HAP-1 (cell line): ENCODE results near the gene EPHB3.

Experiments
- DNase-seq, 2 experiments: peaks; one replicate each; pipeline ENCODE4 v3.0.0-alpha.2; 2016 to 2020; ENCODE audit warnings: low spot score in 2 of 2
- H3K27me3 ChIP-seq: fragments of 250-450 bp; sonication (Bioruptor Pico); 2 replicates; pipeline ENCODE4 v1.5.1; 2020; ENCODE audit warnings: low read depth, mild to moderate bottlenecking, moderate library complexity
- H3K36me3 ChIP-seq: fragments of 250-450 bp; sonication (Bioruptor Pico); replicated peaks from 2 replicates; pipeline ENCODE4 v1.5.1; 2020; ENCODE audit warnings: mild to moderate bottlenecking
- H3K4me1 ChIP-seq: fragments of 250-450 bp; sonication (Bioruptor Pico); 2 replicates; pipeline ENCODE4 v1.5.1; 2020; ENCODE audit warnings: mild to moderate bottlenecking
- H3K4me3 ChIP-seq: fragments of 250-450 bp; sonication (Bioruptor Pico); 2 replicates; pipeline ENCODE4 v1.5.1; 2020; ENCODE audit warnings: mild to moderate bottlenecking, moderate library complexity
- H3K9me3 ChIP-seq: fragments of 250-450 bp; sonication (Bioruptor Pico); 2 replicates; pipeline ENCODE4 v1.5.1; 2020; ENCODE audit warnings: mild to moderate bottlenecking, moderate library complexity
- in situ Hi-C: fragments of 300-500 bp; cut with MboI; formaldehyde crosslinking; loops from 3 replicates; pipeline ENCODE4 v1.14.3; 2020; ENCODE audit warnings: low sequenced_read_pairs, inconsistent platforms, mixed read lengths

Gene EPHB3

DNA sequence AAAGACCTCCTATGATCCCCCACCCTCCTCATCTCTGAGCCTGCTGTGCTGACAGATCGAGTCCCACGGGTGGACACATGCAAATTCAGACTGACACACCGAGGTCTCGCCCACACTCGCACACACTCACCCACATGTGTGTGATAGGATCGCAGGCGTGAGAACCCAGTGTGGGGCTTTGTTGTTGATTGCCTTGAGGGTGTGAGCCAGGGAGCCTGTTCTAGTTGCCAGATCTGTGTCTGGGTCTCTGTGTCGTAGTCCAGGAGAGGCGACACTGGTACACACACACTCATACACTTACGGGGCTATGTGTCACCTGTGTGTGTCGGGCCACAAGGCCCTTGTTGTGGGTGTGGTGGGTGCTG, 2.0 kb downstream of the EPHB3 start:
- H3K4me1 ChIP-seq = peaks cover 38% of the 10 kb centered on the region
- no peaks in the 10 kb centered on the region for H3K36me3 ChIP-seq
- H3K4me3 ChIP-seq = peak overlapping the region; percentile 85
- no peaks in the 10 kb centered on the region for H3K9me3 ChIP-seq
- in situ Hi-C loops = no loop called here
- H3K27me3 ChIP-seq = no peaks in the 10 kb centered on the region
- peak in 1 of 2 experiments; percentile 50 for DNase-seq

DNA sequence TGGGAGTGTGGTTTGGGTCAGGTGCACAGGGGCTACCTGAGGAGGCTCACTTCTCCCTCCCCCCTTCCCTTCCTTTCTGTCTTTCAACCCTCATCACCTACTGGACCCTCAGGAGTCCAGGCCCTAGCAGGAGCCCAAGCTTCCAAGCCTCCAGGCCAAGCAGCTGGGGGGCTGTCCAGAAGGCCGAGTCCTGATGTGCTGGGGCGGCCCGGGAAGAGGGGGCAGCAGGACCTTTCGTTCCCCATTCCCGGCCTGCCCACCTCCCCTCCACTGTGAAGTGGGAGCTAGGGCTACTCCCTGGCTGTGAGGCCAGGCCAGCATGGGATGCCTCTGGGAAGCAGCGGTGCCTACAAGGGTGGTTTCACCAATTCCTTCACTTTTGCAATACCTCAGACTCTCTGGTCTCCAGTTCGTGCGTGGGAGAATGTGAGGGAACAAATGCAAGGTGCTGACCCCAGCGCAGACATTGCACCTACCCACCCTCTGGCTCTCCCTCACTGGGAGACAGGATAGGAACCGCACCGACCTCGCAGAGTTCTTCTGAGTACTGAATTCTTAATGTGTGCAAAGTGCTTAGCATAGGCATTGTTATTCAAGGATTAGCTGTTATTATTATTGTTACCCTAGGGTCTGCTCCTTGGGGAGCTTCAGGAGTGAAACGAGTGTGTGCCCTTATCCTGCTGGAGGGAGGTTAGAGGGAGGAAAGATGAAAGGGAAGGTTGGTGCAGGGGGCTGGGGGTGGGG, 2.5 kb downstream of the EPHB3 start:
- no peaks in the 10 kb centered on the region for H3K9me3 ChIP-seq
- peaks cover 40% of the 10 kb centered on the region for H3K4me1 ChIP-seq
- in situ Hi-C loops = no loop called here
- peak overlapping the region; percentile 85 for H3K4me3 ChIP-seq
- no peaks in the 10 kb centered on the region for H3K27me3 ChIP-seq
- no peaks in the 10 kb centered on the region for H3K36me3 ChIP-seq
- peak; percentile 80 to 95 for DNase-seq

DNA sequence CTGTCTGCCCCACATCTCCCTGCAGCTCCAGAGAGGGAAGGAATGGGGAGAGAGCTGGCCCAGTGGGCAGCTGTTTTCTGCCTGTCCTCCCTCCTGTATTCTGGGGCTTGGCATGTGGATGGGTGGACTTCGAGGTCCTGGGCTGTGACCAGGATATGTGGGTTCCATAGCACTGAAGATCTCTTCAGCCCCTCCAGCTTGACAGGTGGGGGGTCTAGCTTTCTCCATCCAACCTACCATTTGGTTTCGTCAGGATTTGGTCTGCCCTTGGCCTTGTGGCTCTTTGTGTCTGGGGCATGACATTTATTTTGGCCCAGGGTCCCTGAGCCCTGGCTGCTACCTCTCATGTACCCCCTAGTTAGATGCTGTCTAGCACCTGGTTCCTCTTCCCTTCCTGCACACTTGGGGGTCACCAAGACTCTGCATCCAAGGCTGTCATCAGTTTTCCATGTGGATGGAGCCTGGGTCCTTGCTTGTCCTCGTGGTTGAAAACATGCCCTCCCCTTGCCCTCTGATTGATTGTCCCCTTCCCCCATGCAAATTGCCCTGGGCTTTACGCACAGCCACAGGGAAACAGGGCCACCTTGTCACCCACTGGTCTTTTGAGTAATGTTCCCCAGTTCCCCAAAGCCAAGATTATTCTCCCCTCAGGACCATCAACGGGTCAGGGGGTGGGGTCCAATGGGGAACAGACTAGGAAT, 3.2 kb downstream of the EPHB3 start:
- no peak for DNase-seq
- peaks cover 47% of the 10 kb centered on the region for H3K4me1 ChIP-seq
- no peaks in the 10 kb centered on the region for H3K9me3 ChIP-seq
- no peak overlapping the region for H3K4me3 ChIP-seq
- H3K36me3 ChIP-seq = no peaks in the 10 kb centered on the region
- H3K27me3 ChIP-seq = no peaks in the 10 kb centered on the region
- in situ Hi-C loops = no loop called here

DNA sequence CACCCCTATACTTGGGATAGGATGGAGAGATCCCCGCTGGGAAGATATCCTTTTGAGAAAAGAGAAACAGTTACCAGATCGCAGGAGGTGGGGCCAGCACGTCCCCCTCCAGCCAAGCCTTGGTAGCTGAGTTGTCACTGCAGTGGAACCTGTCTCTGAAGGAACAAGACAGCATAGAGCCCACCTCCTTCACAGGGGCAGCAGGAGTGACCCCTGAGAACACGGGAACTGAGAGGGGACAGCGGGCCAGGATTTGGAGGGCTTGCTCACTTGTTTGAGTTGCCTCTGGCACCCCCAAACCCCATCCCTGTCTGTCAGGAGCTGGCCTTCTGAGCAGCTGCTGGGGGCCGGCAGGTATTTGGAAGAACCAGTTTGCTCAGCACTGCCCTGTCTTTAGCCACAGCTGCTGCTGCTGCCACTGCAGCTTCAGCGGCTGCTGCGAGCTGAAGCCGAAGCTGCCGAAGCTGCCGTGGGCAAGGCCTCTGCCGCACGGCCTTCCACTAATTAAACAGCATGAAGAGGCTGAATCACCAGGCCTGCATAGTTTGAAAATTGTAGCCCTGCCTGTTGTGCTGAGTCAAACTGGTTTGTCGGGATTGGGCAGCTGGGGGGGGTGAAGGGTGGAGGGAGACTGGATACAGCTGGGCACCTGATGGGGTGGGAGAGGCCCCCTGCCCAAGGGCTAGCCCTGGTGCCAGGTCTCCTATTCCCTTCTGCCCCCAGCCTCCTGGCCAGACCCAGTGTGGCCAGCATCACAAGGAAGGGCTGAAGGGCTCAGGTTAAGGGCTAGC, 4.0 kb downstream of the EPHB3 start:
- DNase-seq = no peak
- Histone ChIP-seq H3K36me3 (no peaks in the 10 kb centered on the region), H3K4me3 (no peak overlapping the region), H3K27me3 (no peaks in the 10 kb centered on the region), H3K9me3 (no peaks in the 10 kb centered on the region), H3K4me1 (peaks cover 55% of the 10 kb centered on the region)
- in situ Hi-C loops = no loop called here

DNA sequence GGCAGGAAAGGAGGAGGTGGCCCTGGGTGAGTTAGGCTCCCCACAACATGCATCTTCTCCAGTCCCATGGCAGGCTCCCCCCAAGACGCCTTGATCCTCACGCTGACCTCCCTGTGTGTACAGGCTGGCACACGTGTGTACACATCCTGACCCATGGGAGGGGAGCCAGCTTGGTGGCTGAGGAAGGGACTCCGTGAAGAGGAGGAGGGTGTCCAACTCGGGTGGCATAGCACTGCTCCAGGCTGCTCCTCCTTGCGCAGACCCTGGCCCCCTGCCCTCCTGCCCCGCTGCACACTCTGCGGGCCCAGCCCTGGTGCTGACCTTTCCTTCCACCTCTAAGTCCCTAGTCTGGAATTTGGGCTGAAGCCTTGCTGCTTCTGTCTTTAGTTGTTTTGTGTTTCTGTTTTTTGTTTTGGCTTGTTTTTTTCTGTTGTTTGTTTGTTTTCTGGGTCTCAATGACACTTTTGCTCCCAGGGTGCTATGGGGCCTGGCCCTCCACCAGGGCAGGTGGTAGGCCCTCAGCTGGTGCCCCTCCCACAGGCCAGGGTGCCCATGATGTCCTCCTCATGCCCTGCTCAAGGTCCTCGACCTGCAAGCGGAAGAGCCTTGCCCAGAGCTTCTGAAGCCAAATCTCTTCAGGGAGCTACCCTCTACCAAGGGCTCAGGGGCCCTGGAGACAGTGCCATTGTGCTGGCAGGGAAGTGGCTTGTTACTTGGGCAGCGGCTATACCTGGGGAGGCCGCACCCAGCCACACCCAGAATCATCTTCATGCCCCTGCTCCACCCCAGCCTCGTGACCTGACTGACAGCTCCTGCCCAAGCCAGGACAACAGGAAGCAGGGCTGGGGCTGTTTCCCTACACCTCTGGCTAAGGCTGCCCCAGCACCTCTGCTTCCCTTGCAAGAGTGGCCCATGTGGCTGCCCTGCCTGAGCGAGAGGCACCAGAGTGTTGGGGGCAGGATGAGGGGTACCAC, 5.1 kb downstream of the EPHB3 start:
- no peak for DNase-seq
- no peaks in the 10 kb centered on the region for H3K9me3 ChIP-seq
- no peaks in the 10 kb centered on the region for H3K36me3 ChIP-seq
- in situ Hi-C loops = no loop called here
- H3K4me3 ChIP-seq = no peak overlapping the region
- peaks cover 59% of the 10 kb centered on the region for H3K4me1 ChIP-seq
- no peaks in the 10 kb centered on the region for H3K27me3 ChIP-seq

DNA sequence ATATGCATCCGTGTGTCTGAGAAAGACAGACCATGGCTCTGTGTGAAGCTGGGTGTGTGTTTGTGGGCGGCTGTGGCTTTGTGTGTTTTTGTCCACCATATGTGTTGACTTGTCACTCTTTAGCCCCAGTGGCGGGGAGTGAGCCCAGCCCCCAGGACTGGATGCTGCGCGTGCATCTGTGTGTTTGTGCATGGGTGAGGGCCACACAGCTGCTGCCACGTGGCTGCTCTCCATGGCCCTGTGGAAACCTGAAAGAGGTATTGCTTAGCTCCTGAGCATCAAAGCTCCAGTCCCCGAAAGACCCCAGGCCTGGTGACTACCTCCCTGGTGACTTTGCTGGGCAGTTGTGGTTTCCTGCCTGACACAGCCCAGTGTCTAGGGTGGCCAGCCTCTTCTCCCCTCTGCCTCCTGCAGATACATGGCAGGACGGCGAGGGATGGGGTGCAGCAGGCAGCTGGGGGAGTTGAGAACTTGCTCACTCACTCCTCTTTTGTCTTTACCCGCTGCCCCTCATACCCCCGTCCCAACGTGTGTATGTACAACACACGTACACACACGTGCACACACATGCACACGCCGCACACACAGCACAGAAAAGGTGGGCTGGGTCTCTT, 6.5 kb downstream of the EPHB3 start:
- in situ Hi-C loops = no loop called here
- no peak overlapping the region; the same call in 1 of the 2 replicates for H3K4me3 ChIP-seq
- H3K9me3 ChIP-seq = no peaks in the 10 kb centered on the region
- peaks cover 57% of the 10 kb centered on the region for H3K4me1 ChIP-seq
- H3K27me3 ChIP-seq = no peaks in the 10 kb centered on the region
- no peak for DNase-seq
- H3K36me3 ChIP-seq = peaks cover 3% of the 10 kb centered on the region; the same call in 1 of the 2 replicates

DNA sequence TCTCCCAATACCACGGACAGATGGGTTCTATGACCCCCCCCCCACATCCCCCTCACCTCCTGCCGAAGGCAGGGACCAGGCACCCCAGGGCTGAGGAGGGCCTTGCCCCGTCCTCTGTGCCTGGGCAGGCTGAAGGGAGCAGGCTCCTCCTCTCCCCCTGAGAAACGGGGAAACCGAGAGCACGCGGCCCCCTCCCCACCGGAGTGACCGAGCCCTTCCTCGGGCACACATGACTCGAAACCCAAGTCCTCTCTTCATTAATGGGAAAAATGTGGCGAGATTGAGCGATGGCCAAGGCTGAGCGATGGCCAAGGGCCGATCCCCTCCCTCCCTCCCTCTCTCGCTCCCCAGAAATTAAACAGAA, 7.0 kb downstream of the EPHB3 start:
- H3K4me3 ChIP-seq = peak overlapping the region; percentile 30
- in situ Hi-C loops = no loop called here
- peaks cover 52% of the 10 kb centered on the region for H3K4me1 ChIP-seq
- no peaks in the 10 kb centered on the region for H3K27me3 ChIP-seq
- DNase-seq = no peak
- H3K9me3 ChIP-seq = no peaks in the 10 kb centered on the region
- H3K36me3 ChIP-seq = peaks cover 3% of the 10 kb centered on the region; the same call in 1 of the 2 replicates

DNA sequence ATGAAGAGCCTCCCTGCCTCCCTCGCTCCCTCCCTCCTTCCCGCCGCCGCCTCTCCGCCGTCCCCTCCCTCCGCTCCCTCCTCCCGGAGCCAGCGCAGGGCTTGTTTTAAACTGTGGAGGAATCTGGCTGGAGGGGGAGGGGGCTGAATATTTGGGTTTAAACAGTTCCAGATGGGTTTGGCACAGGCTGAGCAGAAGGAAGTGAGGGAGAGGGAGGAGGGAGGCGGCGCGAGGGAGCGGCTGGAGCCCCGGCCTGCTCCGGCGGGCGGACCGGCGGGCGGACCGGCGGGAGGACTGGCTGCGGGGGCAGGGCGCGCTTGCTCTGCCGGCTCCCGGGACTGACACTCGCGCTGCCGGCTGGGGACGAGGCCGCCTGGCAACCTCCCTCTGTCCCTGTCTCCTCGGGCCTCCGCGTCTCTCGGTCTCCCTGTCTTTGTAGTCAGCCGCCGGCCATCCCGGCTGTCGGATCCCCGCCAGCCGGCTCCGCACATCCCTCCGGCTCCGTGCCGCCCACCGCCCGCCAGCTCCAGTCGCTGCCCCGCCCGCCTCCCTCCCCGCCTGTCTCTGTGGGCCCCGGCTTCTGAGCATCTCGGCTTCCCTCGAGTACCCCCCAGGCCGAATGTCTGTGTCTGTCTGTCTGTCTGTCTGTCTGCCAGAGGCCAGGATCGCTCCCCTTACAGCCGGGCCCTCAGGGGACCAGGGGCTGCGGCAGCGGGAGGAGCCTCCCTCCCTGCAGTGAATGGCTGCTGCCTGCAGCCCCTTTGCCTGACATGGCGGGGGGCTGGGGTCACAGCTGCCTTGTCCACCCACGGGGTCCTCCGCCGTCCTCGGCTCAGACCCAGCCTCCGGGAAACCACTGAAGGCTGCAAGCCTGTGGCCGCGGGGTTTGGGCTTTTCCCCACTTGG, 7.6 kb downstream of the EPHB3 start:
- Histone ChIP-seq H3K4me1 (peaks cover 47% of the 10 kb centered on the region), H3K27me3 (no peaks in the 10 kb centered on the region), H3K9me3 (no peaks in the 10 kb centered on the region), H3K36me3 (peaks cover 3% of the 10 kb centered on the region), H3K4me3 (peak overlapping the region; percentile 30)
- peak; percentile 67 to 86 for DNase-seq
- in situ Hi-C loops = no loop called here

DNA sequence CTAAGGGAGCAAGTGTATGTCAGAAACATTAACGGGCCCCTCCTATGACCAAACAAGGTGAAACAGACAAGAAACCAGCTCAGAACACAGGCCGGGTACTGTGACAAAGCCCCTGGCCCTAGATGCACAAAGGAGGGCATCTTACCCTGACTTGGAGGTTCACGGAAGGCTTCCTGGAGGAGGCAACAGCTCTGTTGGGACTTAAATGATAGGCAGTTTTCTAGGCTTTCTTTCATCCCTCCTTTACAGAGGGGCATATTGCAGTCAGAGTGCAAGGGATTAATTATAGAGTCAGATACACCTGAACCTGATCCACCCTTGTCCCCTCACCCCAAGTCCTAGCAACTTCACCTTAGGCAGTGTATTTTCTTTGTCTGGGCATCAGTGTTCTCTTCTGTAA, 8.4 kb downstream of the EPHB3 start:
- no peak for DNase-seq
- in situ Hi-C loops = no loop called here
- Histone ChIP-seq H3K27me3 (no peaks in the 10 kb centered on the region), H3K36me3 (peaks cover 3% of the 10 kb centered on the region), H3K4me1 (peaks cover 48% of the 10 kb centered on the region), H3K4me3 (no peak overlapping the region), H3K9me3 (no peaks in the 10 kb centered on the region)

DNA sequence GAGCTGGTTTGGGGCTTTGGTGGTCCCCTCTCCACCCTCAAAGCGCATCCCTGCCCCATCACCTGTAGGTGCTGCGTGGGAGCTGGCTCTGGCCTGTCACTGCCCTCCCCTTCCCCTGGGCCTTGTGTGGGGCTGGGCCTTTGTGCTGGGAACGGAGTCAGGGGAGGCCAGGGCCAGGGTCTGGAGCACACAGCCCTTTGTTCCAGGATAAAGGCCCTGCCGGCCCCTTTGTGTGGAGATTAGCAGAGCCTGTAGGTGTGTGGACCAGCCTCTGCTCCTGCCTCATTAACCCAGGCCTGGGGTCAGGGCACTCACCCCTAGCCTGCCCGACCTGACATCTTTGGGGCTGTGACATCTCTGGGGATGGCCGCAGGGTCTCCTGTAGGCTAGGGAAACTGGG, 8.9 kb downstream of the EPHB3 start:
- in situ Hi-C loops = no loop called here
- H3K4me1 ChIP-seq = peaks cover 43% of the 10 kb centered on the region
- no peak overlapping the region for H3K4me3 ChIP-seq
- no peaks in the 10 kb centered on the region for H3K27me3 ChIP-seq
- DNase-seq = peak; percentile 78 to 86
- H3K9me3 ChIP-seq = no peaks in the 10 kb centered on the region
- peaks cover 3% of the 10 kb centered on the region for H3K36me3 ChIP-seq

DNA sequence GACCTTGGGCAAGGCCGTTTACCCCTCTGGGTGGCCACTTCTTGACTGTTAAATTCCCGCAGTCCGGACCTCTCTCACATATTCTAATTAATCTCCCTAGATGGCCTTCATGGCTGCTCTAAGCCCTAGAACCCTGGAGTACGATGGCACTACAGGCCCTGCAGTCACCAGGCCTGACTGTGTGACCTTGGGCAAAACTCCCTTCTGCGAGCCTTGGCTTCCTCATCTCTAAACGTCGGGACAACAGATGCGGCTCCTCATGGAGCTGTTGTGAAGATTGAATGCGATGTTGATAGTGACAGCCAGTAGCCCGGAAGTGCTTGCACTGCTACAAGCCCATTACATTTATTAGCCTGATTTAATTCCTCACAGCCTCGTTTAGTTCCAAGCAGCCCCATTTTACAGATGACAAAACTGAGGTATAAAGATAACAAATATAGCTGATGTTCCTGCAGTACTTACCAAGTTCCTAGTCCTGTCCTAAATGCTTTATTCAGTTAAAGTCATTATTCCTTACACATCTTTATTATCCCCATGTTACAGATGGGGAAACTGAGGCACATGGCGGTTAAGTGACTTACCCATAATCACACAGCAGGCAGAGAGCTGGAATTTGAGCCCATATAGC, 10.3 kb downstream of the EPHB3 start:
- H3K36me3 ChIP-seq = peaks cover 3% of the 10 kb centered on the region
- no peak for DNase-seq
- peaks cover 41% of the 10 kb centered on the region for H3K4me1 ChIP-seq
- in situ Hi-C loops = no loop called here
- no peaks in the 10 kb centered on the region for H3K27me3 ChIP-seq
- H3K9me3 ChIP-seq = no peaks in the 10 kb centered on the region
- H3K4me3 ChIP-seq = no peak overlapping the region
